Mesendoderm (in vitro differentiated cells): ENCODE results near the gene MAN1A2.

ENCODE experiments used
- DNase-seq: peaks from one replicate; pipeline ENCODE4 v3.0.0; 2013
- H2AK5ac ChIP-seq: 2 replicates; pipeline ENCODE4 v1.6.1; 2013; ENCODE audit warnings: low read length, inconsistent platforms
- H2BK120ac ChIP-seq: 2 replicates; pipeline ENCODE4 v1.6.1; 2013; ENCODE audit warnings: low read depth, mild to moderate bottlenecking, low read length, moderate library complexity, mixed read lengths
- H2BK15ac ChIP-seq: replicated peaks from 2 replicates; pipeline ENCODE4 v1.6.1; 2013; ENCODE audit warnings: low read depth, mild to moderate bottlenecking, moderate library complexity
- H2BK5ac ChIP-seq: 2 replicates; pipeline ENCODE4 v1.6.1; 2013; ENCODE audit warnings: low read length, inconsistent platforms
- H3K18ac ChIP-seq: 2 replicates; pipeline ENCODE4 v1.6.1; 2013; ENCODE audit warnings: mild to moderate bottlenecking, low read length, mixed read lengths
- H3K23ac ChIP-seq: one replicate; pipeline ENCODE4 v1.6.1; 2013; ENCODE audit warnings: low read length
- H3K27ac ChIP-seq: 2 replicates; pipeline ENCODE4 v1.5.1; 2013; ENCODE audit warnings: low read depth, mild to moderate bottlenecking, inconsistent platforms, low read length, moderate library complexity
- H3K27me3 ChIP-seq: 2 replicates; pipeline ENCODE4 v1.6.1; 2013; ENCODE audit warnings: low read length, control low read depth, mild to moderate bottlenecking, inconsistent platforms; ENCODE audit not compliant: insufficient read depth, poor library complexity
- H3K36me3 ChIP-seq: 2 replicates; pipeline ENCODE4 v1.6.1; 2013; ENCODE audit warnings: low read length, inconsistent platforms; ENCODE audit not compliant: control insufficient read depth, insufficient read depth
- H3K4ac ChIP-seq: one replicate; pipeline ENCODE4 v1.6.1; 2013; ENCODE audit warnings: low read depth, mild to moderate bottlenecking, low read length, moderate library complexity
- H3K4me1 ChIP-seq: 2 replicates; pipeline ENCODE4 v1.6.1; 2013; ENCODE audit warnings: low read depth, low read length, inconsistent platforms; ENCODE audit not compliant: control insufficient read depth
- H3K4me2 ChIP-seq: 2 replicates; pipeline ENCODE4 v1.6.1; 2013; ENCODE audit warnings: low read length
- H3K4me3 ChIP-seq: 2 replicates; pipeline ENCODE4 v1.5.1; 2013; ENCODE audit warnings: mild to moderate bottlenecking, low read length
- H3K56ac ChIP-seq: one replicate; pipeline ENCODE4 v1.6.1; 2013; ENCODE audit warnings: low read length
- H3K79me1 ChIP-seq: 2 replicates; pipeline ENCODE4 v1.6.1; 2013; ENCODE audit warnings: low read length, inconsistent platforms
- H3K79me2 ChIP-seq: 2 replicates; pipeline ENCODE4 v1.6.1; 2013; ENCODE audit warnings: mild to moderate bottlenecking, low read length; ENCODE audit not compliant: control insufficient read depth, insufficient read depth
- H3K9ac ChIP-seq: 2 replicates; pipeline ENCODE4 v1.6.1; 2013; ENCODE audit warnings: low read length, inconsistent platforms
- H4K5ac ChIP-seq: one replicate; pipeline ENCODE4 v1.6.1; 2013; ENCODE audit warnings: low read length
- H4K8ac ChIP-seq: one replicate; pipeline ENCODE4 v1.6.1; 2013; ENCODE audit warnings: low read depth, mild to moderate bottlenecking, control low read depth, low read length, moderate library complexity
- WGBS: extraction: QIAGEN DNeasy Blood & Tissue Kit; methylation state at CpG from one replicate; pipeline ENCODE4 v1.1.7; 2013; ENCODE audit warnings: low lambda C conversion rate, missing lambda C conversion rate; ENCODE audit not compliant: insufficient coverage; ENCODE audit errors: extremely low coverage; 5-methylcytosine and 5-hydroxymethylcytosine counted together

The MAN1A2 gene

DNA sequence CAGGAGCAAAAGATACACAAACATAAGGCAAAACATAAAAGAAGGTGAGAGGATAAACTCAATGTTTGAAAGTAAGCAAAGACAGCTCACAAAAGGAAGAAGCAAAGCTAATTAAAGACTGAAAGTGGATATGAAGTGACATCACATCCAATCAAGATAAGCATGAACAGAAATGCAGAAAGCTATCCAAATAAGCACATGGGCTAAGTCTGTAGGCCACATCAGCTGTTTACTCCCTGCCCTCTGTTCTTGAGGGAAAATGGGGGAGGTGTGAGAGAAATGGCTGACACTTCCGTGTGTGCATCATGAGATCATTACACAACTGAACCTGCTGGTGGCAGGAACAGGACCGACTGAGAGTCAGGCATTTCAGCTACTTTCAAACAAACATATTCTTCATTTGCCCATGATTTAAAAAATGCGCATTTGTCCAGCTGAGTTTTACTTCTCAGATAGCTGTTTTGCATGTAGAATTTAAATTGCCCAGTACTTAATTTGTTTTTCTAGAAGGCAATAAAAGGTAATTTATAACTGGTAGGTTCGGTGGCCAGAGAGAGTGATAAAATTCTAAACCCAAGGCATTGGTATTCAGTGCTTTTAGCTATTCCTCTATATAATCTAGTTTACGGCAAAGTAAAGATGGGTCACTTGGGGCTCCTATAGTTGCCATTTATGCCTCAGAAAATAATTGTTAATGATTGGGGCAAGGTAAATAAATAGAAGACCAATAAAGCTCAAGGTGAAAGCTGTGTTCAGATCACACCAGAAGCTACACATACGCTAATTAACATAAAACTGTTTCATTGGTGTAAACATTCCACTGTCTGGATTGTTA lies 27.2 kb upstream of the MAN1A2 start:
- Histone ChIP-seq H3K36me3 (no peaks in the 10 kb centered on the region), H3K18ac (no peak overlapping the region), H4K8ac (no peak overlapping the region), H2BK5ac (no peak overlapping the region), H3K23ac (no peak overlapping the region), H3K27ac (no peak overlapping the region), H3K4me1 (no peaks in the 10 kb centered on the region), H4K5ac (no peak overlapping the region), H3K9ac (no peak overlapping the region), H3K4me3 (no peak overlapping the region), H3K79me2 (no peaks in the 10 kb centered on the region), H3K4me2 (no peak overlapping the region), H3K27me3 (no peaks in the 10 kb centered on the region), H2BK15ac (no peak overlapping the region), H3K56ac (no peak overlapping the region), H2BK120ac (no peak overlapping the region), H3K4ac (no peak overlapping the region), H3K79me1 (no peaks in the 10 kb centered on the region), H2AK5ac (no peak overlapping the region)
- WGBS, result no CpG with 5 or more reads among the region's 6 CpGs
- peak; percentile 71 for DNase-seq

DNA sequence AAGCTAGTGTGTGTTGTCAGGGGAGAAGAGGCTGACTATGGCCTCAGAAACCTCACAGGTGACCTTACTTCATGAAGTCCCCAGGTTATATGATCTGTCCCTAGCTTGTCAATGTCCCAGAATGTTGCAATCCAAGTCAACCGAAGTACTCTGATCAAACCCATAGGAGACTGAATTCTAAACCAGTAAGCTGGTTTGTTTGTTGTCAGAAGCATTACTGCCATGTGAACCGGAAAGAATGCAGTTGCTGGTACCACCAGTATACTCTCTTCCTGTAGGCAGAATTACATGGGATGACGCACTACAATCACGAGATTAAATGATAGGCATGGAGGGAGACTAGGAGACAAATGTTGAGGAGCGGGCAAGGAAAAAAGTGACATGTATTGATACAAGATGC lies 26.1 kb upstream of the MAN1A2 start:
- Histone ChIP-seq H4K8ac (no peak overlapping the region), H3K9ac (no peak overlapping the region), H3K27me3 (no peaks in the 10 kb centered on the region), H3K27ac (no peak overlapping the region), H3K23ac (no peak overlapping the region), H3K4ac (no peak overlapping the region), H3K36me3 (no peaks in the 10 kb centered on the region), H3K79me2 (no peaks in the 10 kb centered on the region), H3K4me1 (no peaks in the 10 kb centered on the region), H2BK120ac (no peak overlapping the region), H2BK15ac (no peak overlapping the region), H2BK5ac (no peak overlapping the region), H3K4me2 (no peak overlapping the region), H3K4me3 (no peak overlapping the region), H3K79me1 (no peaks in the 10 kb centered on the region), H3K18ac (no peak overlapping the region), H4K5ac (no peak overlapping the region), H3K56ac (no peak overlapping the region), H2AK5ac (no peak overlapping the region)
- DNase-seq, result peak; percentile 34
- no CpG with 5 or more reads among the region's 5 CpGs for WGBS

GRCh38 chr1:117342397-117342796 lies 24.9 kb upstream of the MAN1A2 start:
- no peak overlapping the region for H3K4me3 ChIP-seq
- no peak overlapping the region for H3K23ac ChIP-seq
- H3K27ac ChIP-seq, result no peak overlapping the region
- H2BK15ac ChIP-seq, result peak overlapping the region; percentile 46
- no peaks in the 10 kb centered on the region for H3K79me2 ChIP-seq
- no CpG with 5 or more reads among the region's 2 CpGs for WGBS
- H4K8ac ChIP-seq, result no peak overlapping the region
- H4K5ac ChIP-seq, result no peak overlapping the region
- no peak overlapping the region for H2AK5ac ChIP-seq
- H3K56ac ChIP-seq, result no peak overlapping the region
- no peak for DNase-seq
- peaks cover 3% of the 10 kb centered on the region for H3K4me1 ChIP-seq
- H2BK5ac ChIP-seq, result no peak overlapping the region
- H3K9ac ChIP-seq, result no peak overlapping the region
- no peak overlapping the region for H2BK120ac ChIP-seq
- no peak overlapping the region for H3K18ac ChIP-seq
- H3K27me3 ChIP-seq, result no peaks in the 10 kb centered on the region
- no peak overlapping the region for H3K4ac ChIP-seq
- no peak overlapping the region for H3K4me2 ChIP-seq
- H3K36me3 ChIP-seq, result no peaks in the 10 kb centered on the region
- no peaks in the 10 kb centered on the region for H3K79me1 ChIP-seq

GRCh38 chr1:117346206-117346928 lies 20.9 kb upstream of the MAN1A2 start:
- H4K8ac ChIP-seq, result no peak overlapping the region
- no peak overlapping the region for H3K4ac ChIP-seq
- H2AK5ac ChIP-seq, result no peak overlapping the region
- H3K9ac ChIP-seq, result no peak overlapping the region
- no peak overlapping the region for H2BK5ac ChIP-seq
- H2BK15ac ChIP-seq, result no peak overlapping the region
- no peak overlapping the region for H3K23ac ChIP-seq
- H3K56ac ChIP-seq, result no peak overlapping the region
- H3K36me3 ChIP-seq, result no peaks in the 10 kb centered on the region
- no peak overlapping the region for H4K5ac ChIP-seq
- H3K27ac ChIP-seq, result no peak overlapping the region
- H3K27me3 ChIP-seq, result no peaks in the 10 kb centered on the region
- H2BK120ac ChIP-seq, result no peak overlapping the region
- H3K4me2 ChIP-seq, result no peak overlapping the region
- H3K18ac ChIP-seq, result no peak overlapping the region
- whole genome bisulfite sequencing, result no CpG with 5 or more reads among the region's 4 CpGs
- H3K4me3 ChIP-seq, result no peak overlapping the region
- H3K4me1 ChIP-seq, result peaks cover 3% of the 10 kb centered on the region
- no peaks in the 10 kb centered on the region for H3K79me2 ChIP-seq
- DNase-seq, result peak; percentile 33
- no peaks in the 10 kb centered on the region for H3K79me1 ChIP-seq

DNA sequence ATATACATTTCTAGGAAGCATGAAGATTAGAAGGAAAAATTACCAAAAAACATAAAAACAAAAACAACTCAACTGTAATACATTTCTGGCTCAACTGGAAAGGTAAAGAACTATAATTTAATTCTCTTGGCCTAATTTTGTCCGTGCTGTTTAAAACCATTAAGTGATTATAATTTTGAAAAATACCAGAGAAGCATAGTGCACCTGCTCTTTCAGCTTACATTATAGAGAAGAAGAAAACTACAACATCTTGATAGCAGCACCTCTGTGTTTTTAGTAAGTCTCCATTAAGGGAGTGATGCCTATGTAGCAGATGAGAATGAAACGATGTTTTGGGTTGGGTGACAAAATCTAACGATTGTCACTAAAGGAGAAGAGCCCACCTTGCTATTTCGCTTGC lies 19.3 kb upstream of the MAN1A2 start:
- Histone ChIP-seq H2BK120ac (no peak overlapping the region), H3K4me2 (no peak overlapping the region), H4K5ac (no peak overlapping the region), H3K23ac (no peak overlapping the region), H3K79me2 (no peaks in the 10 kb centered on the region), H3K36me3 (no peaks in the 10 kb centered on the region), H2BK15ac (no peak overlapping the region), H2AK5ac (no peak overlapping the region), H3K27ac (no peak overlapping the region), H3K4me1 (peaks cover 3% of the 10 kb centered on the region), H3K18ac (no peak overlapping the region), H3K9ac (no peak overlapping the region), H3K79me1 (no peaks in the 10 kb centered on the region), H3K4ac (no peak overlapping the region), H2BK5ac (no peak overlapping the region), H3K4me3 (no peak overlapping the region), H4K8ac (no peak overlapping the region), H3K56ac (no peak overlapping the region), H3K27me3 (no peaks in the 10 kb centered on the region)
- no peak for DNase-seq
- WGBS, result no CpG with 5 or more reads among the region's 4 CpGs
